Psoas muscle (tissue), 8 donors: ENCODE results near the gene CPSF2. TPM values are rescaled to one million over a fixed set of nuclear protein-coding genes. Genes with fewer than 3 reads are reported as not detected.

Experiments
- ATAC-seq, 4 donors: fragments of 200-7000 bp; cut with Tn5 transposase; one replicate each; pipeline ENCODE4 v1.9.1; 2020; ENCODE audit warnings: moderate library complexity in 3 of 4, mild to moderate bottlenecking in 2 of 4
- DNase-seq, 2 donors: peaks; one replicate each; pipeline ENCODE4 v3.0.0-alpha.2; 2020
- H3K27ac ChIP-seq: fragments of 200-600 bp; one replicate; pipeline ENCODE4 v1.8.0; 2022
- H3K27me3 ChIP-seq, 3 donors: fragments of 200-600 bp in 1 of 3; one replicate each; pipeline versions ENCODE4 v1.6.1 to v1.8.0; 2013 to 2022; ENCODE audit warnings: low read length in 2 of 3, mild to moderate bottlenecking in 2 of 3, moderate library complexity in 1 of 3; ENCODE audit not compliant: insufficient read depth in 3 of 3
- H3K36me3 ChIP-seq, 2 donors: fragments of 200-600 bp in 1 of 2; one replicate each; pipeline versions ENCODE4 v1.6.1 to v1.8.0; 2013 to 2022; ENCODE audit warnings: low read depth in 1 of 2, mild to moderate bottlenecking in 1 of 2, moderate library complexity in 1 of 2; ENCODE audit not compliant: insufficient read depth in 1 of 2
- H3K4me1 ChIP-seq: fragments of 200-600 bp; one replicate; pipeline ENCODE4 v1.8.0; 2022
- H3K4me3 ChIP-seq: fragments of 200-600 bp; one replicate; pipeline ENCODE4 v1.8.0; 2022; ENCODE audit warnings: mild to moderate bottlenecking
- H3K9me3 ChIP-seq: fragments of 200-600 bp; one replicate; pipeline ENCODE4 v1.8.0; 2022
- CTCF ChIP-seq: fragments of 200-600 bp; IDR thresholded peaks from one replicate; pipeline ENCODE4 v1.8.0; 2022; ENCODE audit warnings: antibody characterized with exemption
- WGBS, 3 donors: extraction: QIAGEN DNeasy Blood & Tissue Kit; methylation state at CpG; one replicate each; pipeline versions ENCODE4 v1.1.6 to v1.1.7; 2013; 5-methylcytosine and 5-hydroxymethylcytosine counted together
- intact Hi-C, 2 donors: fragments of 100-400 bp; cut with DNase I; formaldehyde crosslinking; loops; one replicate each; pipeline versions ENCODE4 v1.11.0 to v1.14.2; 2022
- polyA plus RNA-seq, 3 donors: library from polyadenylated mRNA; stranded (reverse); fragments of 200-250 nt; gene quantifications; one replicate each; pipeline ENCODE4 v1.2.3, GENCODE V29; 2013
- total RNA-seq, 4 donors: library from RNA; stranded (reverse); fragmentation: NEBNext Ultra II Directional in 2 of 4; extraction: Animal tissue kit (Norgen Biotek cat#: 25700) in 2 of 4; gene quantifications; one replicate each; pipeline versions ENCODE4 v1.2.1 to v1.2.4, GENCODE V29; 2021 to 2023
- donor health status: healthy with polysubstance abuse.
- donor health status: DM: no; HTN: no; CAD: no; lungs with moderate emphysema.
- donor health status: Bipolar disorder and iron deficiency.
- donor health status: healthy.
- donor health status: DM: yes; HTN: yes; CAD: no.
- donor health status: DM: no; HTN: no; CAD: no.
- donor health status: DM: no; HTN: no; CAD: no.
- donor health status: DM: yes; HTN: yes; CAD: no.

CPSF2 gene
- total and polyA plus RNA-seq, 7 donors = 12.7 to 69.0 (median 58.1) TPM

- intact Hi-C loops = no loop called here
- Histone ChIP-seq H3K27ac (no peak overlapping the region), H3K9me3 (no peaks in the 10 kb centered on the region), H3K36me3 (no peaks in the 10 kb centered on the region), H3K4me1 (no peaks in the 10 kb centered on the region), H3K4me3 (no peak overlapping the region), H3K27me3 (no peaks in the 10 kb centered on the region)
- WGBS, 3 donors = 33 to 38% (median 36%) methylated on average over 5 of the region's 5 CpGs
- no peak for TF ChIP-seq CTCF
- peak in 1 of 4 donors; percentile 37 for ATAC-seq
- DNase-seq = no peak
Observed at GRCh38 chr14:92215579-92215978, 93.8 kb downstream of the CPSF2 start.

GRCh38 chr14:92217936-92218335 lies 96.2 kb downstream of the CPSF2 start:
- Histone ChIP-seq H3K27ac (no peak overlapping the region), H3K36me3 (no peaks in the 10 kb centered on the region), H3K27me3 (no peaks in the 10 kb centered on the region), H3K9me3 (no peaks in the 10 kb centered on the region), H3K4me3 (no peak overlapping the region), H3K4me1 (no peaks in the 10 kb centered on the region)
- TF ChIP-seq CTCF = no peak
- intact Hi-C loops = no loop called here
- ATAC-seq = no peak
- 20 to 31% (median 22%) methylated on average over 1 of the region's 1 CpG for WGBS, 3 donors
- DNase-seq = no peak

Other genes starting within 250 kb of the CPSF2 start
- 10 to 100 TPM; 15.4 to 37.8 (median 22.7) TPM for gene FBLN5, start 174.3 kb upstream of the CPSF2 start, total RNA-seq
- 10 to 100 TPM; 12.3 to 18.0 (median 14.7) TPM for gene FBLN5, start 174.3 kb upstream of the CPSF2 start, polyA plus RNA-seq
- 10 to 100 TPM; 47.5 to 54.8 (median 51.4) TPM for gene TRIP11, start 81.9 kb upstream of the CPSF2 start, total RNA-seq
- gene TRIP11, start 81.9 kb upstream of the CPSF2 start, polyA plus RNA-seq = 10 to 100 TPM in 1 of 3 donors, 1 to 10 TPM in 2; 6.8 to 22.2 (median 7.0) TPM
- 1 to 10 TPM; 5.6 to 10.0 (median 7.8) TPM for gene ATXN3, start 15.4 kb upstream of the CPSF2 start, total RNA-seq
- 1 to 10 TPM; 6.1 to 7.1 (median 6.7) TPM for gene ATXN3, start 15.4 kb upstream of the CPSF2 start, polyA plus RNA-seq
- gene NDUFB1, start 263 bp upstream of the CPSF2 start, total RNA-seq = 100 to 1,000 TPM; 201 to 306 (median 238) TPM
- gene NDUFB1, start 263 bp upstream of the CPSF2 start, polyA plus RNA-seq = 100 to 1,000 TPM; 487 to 771 (median 618) TPM
- 1 to 10 TPM in 1 of 4 donors, under 1 TPM in 3; 0.34 to 2.3 (median 0.52) TPM for gene SLC24A4, start 201.2 kb downstream of the CPSF2 start, total RNA-seq
- gene SLC24A4, start 201.2 kb downstream of the CPSF2 start, polyA plus RNA-seq = under 1 TPM; 0.21 to 0.35 (median 0.22) TPM